ENCODE data around the gene NR3C2. TPM values are rescaled to one million over a fixed set of nuclear protein-coding genes. Genes with fewer than 3 reads are reported as not detected.

NR3C2 gene
- total RNA-seq, 1 experiment from 2014 or later: 1.6 TPM

GRCh38 chr4:148227147-148227546 is 215.1 kb downstream of the NR3C2 start:
- Histone ChIP-seq H3K9ac (ENCODE audit: low read length) (no peak overlapping the region), H3K4me2 (ENCODE audit: low read depth, low read length, poor library complexity, severe bottlenecking) (no peak overlapping the region), H3K4me1 (ENCODE audit: low read length) (no peaks in the 10 kb centered on the region), H2AFZ (ENCODE audit: low read length) (no peak overlapping the region), H3K36me3 (ENCODE audit: insufficient read depth, low read length) (no peaks in the 10 kb centered on the region), H3K27me3 (ENCODE audit: low read length) (no peaks in the 10 kb centered on the region), H3K9me3 (ENCODE audit: low read length) (no peaks in the 10 kb centered on the region), H4K20me1 (ENCODE audit: insufficient read depth, low read depth, low read length) (no peaks in the 10 kb centered on the region), H3K27ac (ENCODE audit: low read length) (no peak overlapping the region), H3K9me2 (replicated peaks; ENCODE audit: insufficient read depth, low read length) (no peaks in the 10 kb centered on the region), H3K79me2 (ENCODE audit: low read length) (no peaks in the 10 kb centered on the region), H3K4me3 (ENCODE audit: low read length) (no peak overlapping the region)
- DNase-seq: no peak

GRCh38 chr4:148226341-148226740 is 215.9 kb downstream of the NR3C2 start:
- Histone ChIP-seq H3K4me2 (ENCODE audit: low read depth, low read length, poor library complexity, severe bottlenecking) (no peak overlapping the region), H3K27me3 (ENCODE audit: low read length) (no peaks in the 10 kb centered on the region), H2AFZ (ENCODE audit: low read length) (no peak overlapping the region), H3K4me1 (ENCODE audit: low read length) (no peaks in the 10 kb centered on the region), H3K4me3 (ENCODE audit: low read length) (no peak overlapping the region), H3K9me2 (replicated peaks; ENCODE audit: insufficient read depth, low read length) (no peaks in the 10 kb centered on the region), H3K9ac (ENCODE audit: low read length) (no peak overlapping the region), H3K79me2 (ENCODE audit: low read length) (no peaks in the 10 kb centered on the region), H3K27ac (ENCODE audit: low read length) (no peak overlapping the region), H3K36me3 (ENCODE audit: insufficient read depth, low read length) (no peaks in the 10 kb centered on the region), H3K9me3 (ENCODE audit: low read length) (no peaks in the 10 kb centered on the region), H4K20me1 (ENCODE audit: insufficient read depth, low read depth, low read length) (no peaks in the 10 kb centered on the region)
- no peak for DNase-seq

- Histone ChIP-seq H3K9me2 (replicated peaks; ENCODE audit: insufficient read depth, low read length) (no peaks in the 10 kb centered on the region), H4K20me1 (ENCODE audit: insufficient read depth, low read depth, low read length) (no peaks in the 10 kb centered on the region), H3K4me2 (ENCODE audit: low read depth, low read length, poor library complexity, severe bottlenecking) (no peak overlapping the region), H3K27ac (ENCODE audit: low read length) (no peak overlapping the region), H3K36me3 (ENCODE audit: insufficient read depth, low read length) (no peaks in the 10 kb centered on the region), H2AFZ (ENCODE audit: low read length) (no peak overlapping the region), H3K27me3 (ENCODE audit: low read length) (no peaks in the 10 kb centered on the region), H3K9ac (ENCODE audit: low read length) (no peak overlapping the region), H3K4me1 (ENCODE audit: low read length) (no peaks in the 10 kb centered on the region), H3K9me3 (ENCODE audit: low read length) (no peaks in the 10 kb centered on the region), H3K4me3 (ENCODE audit: low read length) (no peak overlapping the region), H3K79me2 (ENCODE audit: low read length) (no peaks in the 10 kb centered on the region)
- DNase-seq: no peak
These were observed 216.6 kb downstream of the NR3C2 start for GRCh38 chr4:148225639-148226038.

GRCh38 chr4:148224476-148224875 is 217.7 kb downstream of the NR3C2 start:
- no peak for DNase-seq
- no peak overlapping the region for H3K4me2 ChIP-seq (ENCODE audit: low read depth, low read length, poor library complexity, severe bottlenecking)
- no peaks in the 10 kb centered on the region for H3K27me3 ChIP-seq (ENCODE audit: low read length)
- no peak overlapping the region for H2AFZ ChIP-seq (ENCODE audit: low read length)
- H3K9me3 ChIP-seq (ENCODE audit: low read length): no peaks in the 10 kb centered on the region
- no peak overlapping the region for H3K9ac ChIP-seq (ENCODE audit: low read length)
- H3K79me2 ChIP-seq (ENCODE audit: low read length): no peaks in the 10 kb centered on the region
- H3K27ac ChIP-seq (ENCODE audit: low read length): no peak overlapping the region
- H3K4me3 ChIP-seq (ENCODE audit: low read length): no peak overlapping the region
- H3K9me2 ChIP-seq (replicated peaks; ENCODE audit: insufficient read depth, low read length): no peaks in the 10 kb centered on the region
- H3K4me1 ChIP-seq (ENCODE audit: low read length): no peaks in the 10 kb centered on the region
- no peaks in the 10 kb centered on the region for H4K20me1 ChIP-seq (ENCODE audit: insufficient read depth, low read depth, low read length)
- no peaks in the 10 kb centered on the region for H3K36me3 ChIP-seq (ENCODE audit: insufficient read depth, low read length)

GRCh38 chr4:148222991-148223660 is 219.1 kb downstream of the NR3C2 start:
- Histone ChIP-seq H2AFZ (ENCODE audit: low read length) (no peak overlapping the region), H3K79me2 (ENCODE audit: low read length) (no peaks in the 10 kb centered on the region), H3K36me3 (ENCODE audit: insufficient read depth, low read length) (no peaks in the 10 kb centered on the region), H3K27ac (ENCODE audit: low read length) (no peak overlapping the region), H3K9me2 (replicated peaks; ENCODE audit: insufficient read depth, low read length) (no peaks in the 10 kb centered on the region), H3K4me3 (ENCODE audit: low read length) (no peak overlapping the region), H3K9me3 (ENCODE audit: low read length) (no peaks in the 10 kb centered on the region), H3K4me1 (ENCODE audit: low read length) (no peaks in the 10 kb centered on the region), H3K4me2 (ENCODE audit: low read depth, low read length, poor library complexity, severe bottlenecking) (no peak overlapping the region), H4K20me1 (ENCODE audit: insufficient read depth, low read depth, low read length) (no peaks in the 10 kb centered on the region), H3K27me3 (ENCODE audit: low read length) (0 out of 2 replicates have a peak, but pooled peaks cover 4% of the 10 kb centered on the region), H3K9ac (ENCODE audit: low read length) (no peak overlapping the region)
- no peak for DNase-seq

GRCh38 chr4:148216866-148217814 is 225.1 kb downstream of the NR3C2 start:
- H3K27ac ChIP-seq (ENCODE audit: low read length): no peak overlapping the region
- H4K20me1 ChIP-seq (ENCODE audit: insufficient read depth, low read depth, low read length): no peaks in the 10 kb centered on the region
- H3K4me2 ChIP-seq (ENCODE audit: low read depth, low read length, poor library complexity, severe bottlenecking): peak overlapping the region; percentile 36
- peaks cover 2% of the 10 kb centered on the region; the same call in 1 of the 2 replicates for H3K4me1 ChIP-seq (ENCODE audit: low read length)
- H3K9me2 ChIP-seq (replicated peaks; ENCODE audit: insufficient read depth, low read length): no peaks in the 10 kb centered on the region
- H3K27me3 ChIP-seq (ENCODE audit: low read length): peaks cover 9% of the 10 kb centered on the region; the same call in 1 of the 2 replicates
- peak overlapping the region; percentile 11; the same call in 1 of the 2 replicates for H3K4me3 ChIP-seq (ENCODE audit: low read length)
- no peaks in the 10 kb centered on the region for H3K9me3 ChIP-seq (ENCODE audit: low read length)
- no peaks in the 10 kb centered on the region for H3K36me3 ChIP-seq (ENCODE audit: insufficient read depth, low read length)
- H2AFZ ChIP-seq (ENCODE audit: low read length): 0 out of 2 replicates have a peak overlapping the region, but pooled peaks have one; percentile 2
- no peak overlapping the region for H3K9ac ChIP-seq (ENCODE audit: low read length)
- H3K79me2 ChIP-seq (ENCODE audit: low read length): no peaks in the 10 kb centered on the region
- no peak for DNase-seq

GRCh38 chr4:148216321-148216720 is 225.9 kb downstream of the NR3C2 start:
- Histone ChIP-seq H3K79me2 (ENCODE audit: low read length) (no peaks in the 10 kb centered on the region), H4K20me1 (ENCODE audit: insufficient read depth, low read depth, low read length) (no peaks in the 10 kb centered on the region), H3K36me3 (ENCODE audit: insufficient read depth, low read length) (no peaks in the 10 kb centered on the region), H3K4me3 (ENCODE audit: low read length) (no peak overlapping the region), H3K9me3 (ENCODE audit: low read length) (no peaks in the 10 kb centered on the region), H3K27me3 (ENCODE audit: low read length) (peaks cover 9% of the 10 kb centered on the region; the same call in 1 of the 2 replicates), H3K9me2 (replicated peaks; ENCODE audit: insufficient read depth, low read length) (no peaks in the 10 kb centered on the region), H3K9ac (ENCODE audit: low read length) (no peak overlapping the region), H3K4me2 (ENCODE audit: low read depth, low read length, poor library complexity, severe bottlenecking) (peak overlapping the region; percentile 36), H2AFZ (ENCODE audit: low read length) (no peak overlapping the region), H3K4me1 (ENCODE audit: low read length) (peaks cover 2% of the 10 kb centered on the region; the same call in 1 of the 2 replicates), H3K27ac (ENCODE audit: low read length) (no peak overlapping the region)
- DNase-seq: no peak

GRCh38 chr4:148215202-148215601 is 227.0 kb downstream of the NR3C2 start:
- Histone ChIP-seq H3K36me3 (ENCODE audit: insufficient read depth, low read length) (no peaks in the 10 kb centered on the region), H2AFZ (ENCODE audit: low read length) (no peak overlapping the region), H3K9me3 (ENCODE audit: low read length) (no peaks in the 10 kb centered on the region), H3K4me3 (ENCODE audit: low read length) (no peak overlapping the region), H4K20me1 (ENCODE audit: insufficient read depth, low read depth, low read length) (no peaks in the 10 kb centered on the region), H3K27me3 (ENCODE audit: low read length) (peaks cover 9% of the 10 kb centered on the region; the same call in 1 of the 2 replicates), H3K9ac (ENCODE audit: low read length) (no peak overlapping the region), H3K4me1 (ENCODE audit: low read length) (peaks cover 2% of the 10 kb centered on the region; the same call in 1 of the 2 replicates), H3K4me2 (ENCODE audit: low read depth, low read length, poor library complexity, severe bottlenecking) (no peak overlapping the region), H3K9me2 (replicated peaks; ENCODE audit: insufficient read depth, low read length) (no peaks in the 10 kb centered on the region), H3K79me2 (ENCODE audit: low read length) (no peaks in the 10 kb centered on the region), H3K27ac (ENCODE audit: low read length) (no peak overlapping the region)
- no peak for DNase-seq
